ENCODE results near the gene C1S.

- TF ChIP-seq, protein P1, sequence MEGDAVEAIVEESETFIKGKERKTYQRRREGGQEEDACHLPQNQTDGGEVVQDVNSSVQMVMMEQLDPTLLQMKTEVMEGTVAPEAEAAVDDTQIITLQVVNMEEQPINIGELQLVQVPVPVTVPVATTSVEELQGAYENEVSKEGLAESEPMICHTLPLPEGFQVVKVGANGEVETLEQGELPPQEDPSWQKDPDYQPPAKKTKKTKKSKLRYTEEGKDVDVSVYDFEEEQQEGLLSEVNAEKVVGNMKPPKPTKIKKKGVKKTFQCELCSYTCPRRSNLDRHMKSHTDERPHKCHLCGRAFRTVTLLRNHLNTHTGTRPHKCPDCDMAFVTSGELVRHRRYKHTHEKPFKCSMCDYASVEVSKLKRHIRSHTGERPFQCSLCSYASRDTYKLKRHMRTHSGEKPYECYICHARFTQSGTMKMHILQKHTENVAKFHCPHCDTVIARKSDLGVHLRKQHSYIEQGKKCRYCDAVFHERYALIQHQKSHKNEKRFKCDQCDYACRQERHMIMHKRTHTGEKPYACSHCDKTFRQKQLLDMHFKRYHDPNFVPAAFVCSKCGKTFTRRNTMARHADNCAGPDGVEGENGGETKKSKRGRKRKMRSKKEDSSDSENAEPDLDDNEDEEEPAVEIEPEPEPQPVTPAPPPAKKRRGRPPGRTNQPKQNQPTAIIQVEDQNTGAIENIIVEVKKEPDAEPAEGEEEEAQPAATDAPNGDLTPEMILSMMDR (IDR thresholded peaks at IDR 0.05; ENCODE audit: borderline replicate concordance, extremely low read depth, low read length, poor library complexity, severe bottlenecking) = no peak
- TF ChIP-seq EZH2 (IDR thresholded peaks at IDR 0.05; ENCODE audit: borderline replicate concordance, low read depth, low read length, severe bottlenecking) = no peak
Measured at GRCh38 chr12:7058163-7058845, 2.2 kb upstream of the C1S start.
